Measurements from ENCODE around the gene CCDC169.

- TF ChIP-seq BACH2 (CRISPR knock-in tag; IDR thresholded peaks at IDR 0.05; ENCODE audit: borderline replicate concordance) (no peak), OSR1 (CRISPR knock-in tag; IDR thresholded peaks at IDR 0.05) (no peak), SNAI2 (CRISPR knock-in tag; IDR thresholded peaks at IDR 0.05) (no peak), TCF4 (CRISPR knock-in tag; IDR thresholded peaks at IDR 0.05; ENCODE audit: borderline replicate concordance) (no peak), TOX (CRISPR knock-in tag; IDR thresholded peaks at IDR 0.05; ENCODE audit: borderline replicate concordance) (no peak), CREB5 (CRISPR knock-in tag; IDR thresholded peaks at IDR 0.05; ENCODE audit: low read depth) (no peak)
Observed at GRCh38 chr13:36325912-36326311, 28.3 kb upstream of the CCDC169 start.
